ENCODE results near the gene RCOR2.
A peak's percentile ranks its signal among the peaks of the same experiment; 100 is the strongest.

The RCOR2 gene

GRCh38 chr11:63917692-63918506 lies 935 bp upstream of the RCOR2 start:
- ATAC-seq (replicated peaks) = peak; percentile 27 to 31
- no peak overlapping the region for H3K27ac Mint-ChIP-seq
- no peak for DNase-seq

GRCh38 chr11:63915961-63916836 lies 765 bp downstream of the RCOR2 start:
- peak; percentile 33 for DNase-seq
- Mint-ChIP-seq H3K27me3 (peaks cover 25 to 41% of the 10 kb centered on the region in 2 donors), H3K36me3 (peaks cover 6 to 7% of the 10 kb centered on the region in 2 donors), H3K4me3 (peak overlapping the region; percentile 88 to 92), H3K4me1 (peaks cover 13 to 41% of the 10 kb centered on the region in 2 donors), H3K27ac (peak overlapping the region; percentile 81), H3K9me3 (no peaks in the 10 kb centered on the region)
- ATAC-seq (replicated peaks) = peak; percentile 18 to 44

More at GRCh38 chr11:63917692-63918506, 935 bp upstream of the RCOR2 start:
- peak overlapping the region; percentile 70 to 76 for H3K4me3 Mint-ChIP-seq
- H3K27me3 Mint-ChIP-seq = peaks cover 27 to 51% of the 10 kb centered on the region in 2 donors
- H3K36me3 Mint-ChIP-seq = no peaks in the 10 kb centered on the region
- peaks cover 13 to 41% of the 10 kb centered on the region in 2 donors for H3K4me1 Mint-ChIP-seq
- no peaks in the 10 kb centered on the region for H3K9me3 Mint-ChIP-seq

GRCh38 chr11:63914896-63915691 lies 1.9 kb downstream of the RCOR2 start:
- Mint-ChIP-seq H3K27ac (no peak overlapping the region), H3K27me3 (peaks cover 25 to 41% of the 10 kb centered on the region in 2 donors), H3K9me3 (no peaks in the 10 kb centered on the region), H3K36me3 (peaks cover 11 to 15% of the 10 kb centered on the region in 2 donors), H3K4me3 (peak overlapping the region in 1 of 2 donors; percentile 44), H3K4me1 (peaks cover 14 to 36% of the 10 kb centered on the region in 2 donors)
- ATAC-seq (replicated peaks) (no peak), DNase-seq (no peak)

- H3K9me3 Mint-ChIP-seq = no peaks in the 10 kb centered on the region
- H3K4me1 Mint-ChIP-seq = peaks cover 15 to 31% of the 10 kb centered on the region in 2 donors
- H3K27me3 Mint-ChIP-seq = peaks cover 25 to 41% of the 10 kb centered on the region in 2 donors
- ATAC-seq (replicated peaks) = no peak
- H3K4me3 Mint-ChIP-seq = no peak overlapping the region
- H3K27ac Mint-ChIP-seq = peak overlapping the region; percentile 33
- peaks cover 12 to 17% of the 10 kb centered on the region in 2 donors for H3K36me3 Mint-ChIP-seq
- no peak for DNase-seq
Measured at GRCh38 chr11:63913866-63914830, 2.8 kb downstream of the RCOR2 start.

GRCh38 chr11:63912678-63913077 lies 4.3 kb downstream of the RCOR2 start:
- peaks cover 18 to 28% of the 10 kb centered on the region in 2 donors for H3K36me3 Mint-ChIP-seq
- H3K27ac Mint-ChIP-seq = no peak overlapping the region
- peaks cover 19 to 32% of the 10 kb centered on the region in 2 donors for H3K27me3 Mint-ChIP-seq
- no peak overlapping the region for H3K4me3 Mint-ChIP-seq
- H3K9me3 Mint-ChIP-seq = no peaks in the 10 kb centered on the region
- DNase-seq = no peak
- peaks cover 10 to 20% of the 10 kb centered on the region in 2 donors for H3K4me1 Mint-ChIP-seq
- ATAC-seq (replicated peaks) = no peak

- H3K27me3 Mint-ChIP-seq = peaks cover 17 to 29% of the 10 kb centered on the region in 2 donors
- H3K9me3 Mint-ChIP-seq = no peaks in the 10 kb centered on the region
- no peak for ATAC-seq (replicated peaks)
- peaks cover 8 to 16% of the 10 kb centered on the region in 2 donors for H3K4me1 Mint-ChIP-seq
- peak overlapping the region; percentile 82 for H3K27ac Mint-ChIP-seq
- peaks cover 22 to 36% of the 10 kb centered on the region in 2 donors for H3K36me3 Mint-ChIP-seq
- DNase-seq = no peak
- H3K4me3 Mint-ChIP-seq = no peak overlapping the region
Measured at GRCh38 chr11:63911876-63912275, 5.1 kb downstream of the RCOR2 start.

GRCh38 chr11:63911440-63911839 lies 5.5 kb downstream of the RCOR2 start:
- H3K36me3 Mint-ChIP-seq = peaks cover 23 to 41% of the 10 kb centered on the region in 2 donors
- H3K4me3 Mint-ChIP-seq = no peak overlapping the region
- no peak for ATAC-seq (replicated peaks)

GRCh38 chr11:63910675-63911074 lies 6.3 kb downstream of the RCOR2 start:
- Mint-ChIP-seq H3K4me1 (peaks cover 6 to 11% of the 10 kb centered on the region in 2 donors), H3K4me3 (no peak overlapping the region), H3K9me3 (no peaks in the 10 kb centered on the region), H3K27me3 (peaks cover 17 to 19% of the 10 kb centered on the region in 2 donors), H3K36me3 (peaks cover 28 to 48% of the 10 kb centered on the region in 2 donors), H3K27ac (peak overlapping the region; percentile 62)
- ATAC-seq (replicated peaks) (no peak), DNase-seq (no peak)

More at GRCh38 chr11:63911440-63911839, 5.5 kb downstream of the RCOR2 start:
- Mint-ChIP-seq H3K27ac (peak overlapping the region; percentile 71), H3K4me1 (peaks cover 8 to 17% of the 10 kb centered on the region in 2 donors), H3K9me3 (no peaks in the 10 kb centered on the region), H3K27me3 (peaks cover 17 to 27% of the 10 kb centered on the region in 2 donors)
- no peak for DNase-seq

- Mint-ChIP-seq H3K36me3 (peaks cover 34 to 56% of the 10 kb centered on the region in 2 donors), H3K27me3 (peaks cover 12 to 13% of the 10 kb centered on the region in 2 donors), H3K4me1 (peaks cover 3 to 5% of the 10 kb centered on the region in 2 donors)
Measured at GRCh38 chr11:63909591-63910506, 7.1 kb downstream of the RCOR2 start.

GRCh38 chr11:63908631-63909401 lies 8.1 kb downstream of the RCOR2 start:
- Mint-ChIP-seq H3K27ac (peak overlapping the region; percentile 71), H3K36me3 (peaks cover 44 to 66% of the 10 kb centered on the region in 2 donors), H3K4me3 (no peak overlapping the region), H3K9me3 (no peaks in the 10 kb centered on the region), H3K27me3 (peaks cover 1 to 3% of the 10 kb centered on the region in 2 donors), H3K4me1 (peaks cover 3 to 4% of the 10 kb centered on the region in 2 donors)
- DNase-seq (no peak), ATAC-seq (replicated peaks) (no peak)

More at GRCh38 chr11:63909591-63910506, 7.1 kb downstream of the RCOR2 start:
- Mint-ChIP-seq H3K27ac (peak overlapping the region; percentile 78), H3K4me3 (no peak overlapping the region), H3K9me3 (no peaks in the 10 kb centered on the region)
- ATAC-seq (replicated peaks) (no peak), DNase-seq (no peak)

- Mint-ChIP-seq H3K9me3 (no peaks in the 10 kb centered on the region), H3K27ac (peak overlapping the region; percentile 25), H3K36me3 (peaks cover 48 to 75% of the 10 kb centered on the region in 2 donors), H3K4me1 (peaks cover 3 to 4% of the 10 kb centered on the region in 2 donors), H3K27me3 (no peaks in the 10 kb centered on the region), H3K4me3 (no peak overlapping the region)
- no peak for DNase-seq
- ATAC-seq (replicated peaks) = no peak
Measured at GRCh38 chr11:63907808-63908530, 9.0 kb downstream of the RCOR2 start.
